GM23248 (cell line): Measurements from ENCODE around the gene SLC27A3.

ENCODE experiments used
- EZH2 ChIP-seq: fragments of 200-600 bp; sonication (generic); IDR thresholded peaks from 2 replicates; pipeline ENCODE4 v1.6.1; 2018; ENCODE audit warnings: antibody characterized with exemption, mild to moderate bottlenecking; ENCODE audit not compliant: insufficient read depth, poor library complexity, severe bottlenecking
- EZH2phosphoT487 ChIP-seq: fragments of 200-600 bp; sonication (generic); IDR thresholded peaks from 2 replicates; pipeline ENCODE4 v1.6.1; 2018; ENCODE audit warnings: antibody characterized with exemption, moderate library complexity, mild to moderate bottlenecking, low read depth; ENCODE audit not compliant: insufficient read depth

GRCh38 chr1:153798468-153798780 is 23.2 kb downstream of the SLC27A3 start:
- no peak for TF ChIP-seq EZH2
- TF ChIP-seq EZH2phosphoT487: no peak
